GM19351 (cell line): ENCODE measurements around the gene RAI1.

Source experiments
- ATAC-seq: cut with Tn5 transposase; IDR thresholded peaks from one replicate; pipeline ENCODE4 v1.9.1; 2021; ENCODE audit warnings: mild to moderate bottlenecking, moderate library complexity; ENCODE audit not compliant: unreplicated experiment

Gene RAI1

DNA sequence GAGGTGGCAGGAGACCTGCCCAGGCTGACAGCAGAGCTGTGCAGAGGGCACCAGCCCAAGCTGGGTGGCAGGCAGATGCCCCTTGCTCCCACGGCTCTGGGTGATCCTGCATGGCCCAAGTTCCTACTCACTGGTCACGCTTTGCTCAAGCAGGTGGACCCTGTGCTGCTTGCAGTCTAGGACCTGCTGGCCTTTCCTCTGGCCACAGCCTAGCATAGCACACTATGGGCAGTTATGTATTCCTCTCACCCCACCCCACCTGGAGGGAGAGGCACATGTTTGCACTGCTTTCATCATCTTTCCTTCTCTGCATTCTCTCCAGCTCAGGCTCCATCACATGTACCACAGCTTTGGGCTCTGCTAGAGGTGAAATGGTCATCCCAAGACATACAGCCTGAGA, 175.1 kb downstream of the RAI1 start:
- no peak for ATAC-seq

DNA sequence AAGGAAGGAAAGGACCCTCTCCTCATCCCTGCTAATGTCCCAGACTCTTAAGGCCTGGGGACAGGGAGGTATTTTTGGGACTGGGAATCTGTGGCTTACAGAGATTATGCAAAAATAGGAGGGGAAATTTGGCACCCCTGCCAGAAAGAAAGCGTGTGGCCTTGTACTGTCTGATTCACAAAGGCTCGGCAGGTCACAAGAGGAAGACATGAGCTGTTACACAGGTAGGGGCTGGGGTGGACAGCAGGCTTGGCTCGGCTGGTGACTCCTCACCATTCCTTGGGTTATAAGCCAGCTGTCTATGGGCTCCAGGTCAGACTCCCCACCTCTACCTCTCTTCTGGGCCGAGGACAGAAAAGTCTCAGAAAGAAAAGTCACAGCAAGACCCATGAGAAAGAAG, 176.2 kb downstream of the RAI1 start:
- ATAC-seq, result no peak

DNA sequence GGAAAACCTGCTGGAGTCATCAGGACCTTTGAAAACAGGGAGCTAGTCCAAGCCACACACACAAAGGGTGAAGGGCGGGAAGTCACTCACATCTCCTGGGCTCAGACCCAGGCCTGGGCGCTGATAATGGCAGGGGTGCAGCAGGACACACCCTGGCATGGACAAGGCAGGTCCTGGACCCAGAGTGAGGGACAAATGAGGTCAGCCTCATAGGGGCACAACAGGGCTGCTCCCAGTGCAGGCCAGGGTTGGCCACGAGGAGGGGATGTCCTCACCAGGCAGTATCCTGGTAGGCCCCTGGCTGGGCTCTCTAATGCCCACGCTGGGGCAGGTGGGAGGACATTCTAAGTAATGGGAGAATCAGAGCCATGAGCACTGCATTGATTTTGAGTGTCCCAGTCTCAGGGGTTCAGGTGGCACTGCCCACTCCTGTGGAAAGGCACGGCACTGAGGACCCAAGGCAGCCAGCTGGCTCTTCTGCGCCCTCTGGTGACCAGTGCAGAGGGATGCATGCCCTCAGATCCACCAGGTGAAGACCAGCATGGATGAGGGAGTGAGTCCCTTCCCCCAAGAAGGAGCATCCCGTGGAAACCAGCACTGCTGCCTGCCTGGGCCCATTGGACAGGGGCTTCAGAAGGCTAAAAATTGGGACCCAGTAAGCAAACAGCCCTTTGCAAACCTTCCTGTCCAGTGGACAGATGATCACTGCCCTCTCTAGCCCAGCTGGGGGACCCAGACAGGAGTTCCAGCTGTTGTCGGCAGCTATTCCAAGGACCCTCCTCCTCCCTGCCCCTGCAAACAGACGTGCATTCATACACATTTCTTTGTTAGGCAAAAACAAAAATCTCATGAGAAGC, 178.9 kb downstream of the RAI1 start:
- ATAC-seq, result no peak

- no peak for ATAC-seq
Observed at GRCh38 chr17:17860766-17861107, 179.5 kb downstream of the RAI1 start.
